DMS 273 treated with DMSO at 0.1 percent for 48 hours (cell line): ENCODE results near the gene NPR2.
A peak's percentile ranks its signal among the peaks of the same experiment; 100 is the strongest.

ENCODE experiments used
- DNase-seq: peaks from one replicate; lab custom pipeline; 2025; lab: John Stamatoyannopoulos, UW

The NPR2 gene

GRCh38 chr9:35801328-35802128 is 10.1 kb downstream of the NPR2 start:
- no peak for DNase-seq

GRCh38 chr9:35806101-35806500 is 14.7 kb downstream of the NPR2 start:
- DNase-seq: no peak

DNA sequence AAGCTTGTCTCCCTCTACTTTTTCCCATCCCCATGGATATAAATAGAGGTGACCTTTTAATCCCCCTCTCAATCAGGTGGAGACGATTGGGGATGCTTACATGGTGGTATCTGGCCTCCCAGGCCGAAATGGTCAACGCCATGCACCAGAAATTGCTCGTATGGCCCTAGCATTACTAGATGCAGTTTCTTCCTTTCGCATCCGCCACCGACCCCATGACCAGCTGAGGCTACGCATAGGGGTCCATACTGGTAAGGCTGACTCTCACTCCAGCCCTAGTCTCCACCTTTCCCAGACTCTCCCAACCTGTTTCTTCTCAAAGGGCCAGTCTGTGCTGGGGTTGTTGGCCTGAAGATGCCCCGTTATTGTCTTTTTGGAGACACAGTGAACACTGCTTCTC is 17.0 kb downstream of the NPR2 start:
- DNase-seq: no peak

DNA sequence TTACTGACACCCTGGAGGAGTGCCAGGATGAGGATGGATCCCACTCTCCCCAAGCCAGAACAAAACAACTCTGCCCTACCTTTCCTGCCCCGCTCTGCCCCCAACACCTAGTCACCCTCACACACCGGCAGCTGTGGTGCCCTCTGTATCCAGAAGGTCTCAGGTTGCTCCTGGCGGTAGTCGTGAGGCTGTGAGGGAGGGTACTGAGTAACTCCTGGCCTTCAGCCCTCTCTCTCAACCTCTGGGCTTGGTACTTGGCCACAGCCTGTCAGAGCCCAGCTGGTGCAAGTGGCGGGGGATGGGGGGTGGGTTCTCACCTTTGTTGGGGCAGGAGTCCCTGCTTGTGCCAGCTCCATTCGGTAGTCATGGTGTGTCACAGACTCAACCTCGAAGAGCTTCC is 18.7 kb downstream of the NPR2 start:
- DNase-seq: no peak

- no peak for DNase-seq
Observed at GRCh38 chr9:35811381-35812024, 20.1 kb downstream of the NPR2 start.

DNA sequence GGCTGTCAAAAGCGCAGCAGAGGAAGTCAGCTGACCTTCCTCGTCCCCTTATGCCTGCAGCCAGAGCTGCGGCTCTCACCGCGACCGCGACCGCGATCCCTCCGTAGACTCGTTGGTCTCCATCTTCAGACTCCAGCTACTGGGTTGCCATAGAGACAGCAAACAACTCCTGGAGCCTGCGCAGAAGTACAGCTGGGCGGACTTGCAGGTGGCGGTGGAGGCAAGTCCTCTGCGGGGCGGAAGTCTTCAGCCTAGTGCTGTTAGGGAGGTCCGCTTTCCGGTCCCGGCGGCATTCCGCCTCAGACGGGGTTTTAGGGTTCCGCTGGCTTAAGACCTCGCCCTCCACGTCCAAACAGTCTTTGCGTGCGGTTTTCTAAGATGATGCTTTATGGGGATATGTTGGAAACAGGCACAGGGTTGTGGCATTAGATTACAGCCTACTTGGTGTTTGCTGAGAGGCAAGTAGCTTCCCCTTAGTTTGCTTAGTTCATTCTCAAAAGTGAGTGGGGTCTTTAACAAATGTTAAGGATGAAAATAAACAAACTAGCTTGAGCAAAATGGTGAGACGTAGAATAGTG is 20.7 kb downstream of the NPR2 start, which contains the start of gene SPAG8:
TSS of gene SPAG8 (minus strand) at position 238 of the 578 bp plus-strand sequence. CDS start at position 123, 115 bp downstream.
- peak; percentile 92 for DNase-seq

- no peak for DNase-seq
Observed at GRCh38 chr9:35813434-35814105, 22.2 kb downstream of the NPR2 start.

DNA sequence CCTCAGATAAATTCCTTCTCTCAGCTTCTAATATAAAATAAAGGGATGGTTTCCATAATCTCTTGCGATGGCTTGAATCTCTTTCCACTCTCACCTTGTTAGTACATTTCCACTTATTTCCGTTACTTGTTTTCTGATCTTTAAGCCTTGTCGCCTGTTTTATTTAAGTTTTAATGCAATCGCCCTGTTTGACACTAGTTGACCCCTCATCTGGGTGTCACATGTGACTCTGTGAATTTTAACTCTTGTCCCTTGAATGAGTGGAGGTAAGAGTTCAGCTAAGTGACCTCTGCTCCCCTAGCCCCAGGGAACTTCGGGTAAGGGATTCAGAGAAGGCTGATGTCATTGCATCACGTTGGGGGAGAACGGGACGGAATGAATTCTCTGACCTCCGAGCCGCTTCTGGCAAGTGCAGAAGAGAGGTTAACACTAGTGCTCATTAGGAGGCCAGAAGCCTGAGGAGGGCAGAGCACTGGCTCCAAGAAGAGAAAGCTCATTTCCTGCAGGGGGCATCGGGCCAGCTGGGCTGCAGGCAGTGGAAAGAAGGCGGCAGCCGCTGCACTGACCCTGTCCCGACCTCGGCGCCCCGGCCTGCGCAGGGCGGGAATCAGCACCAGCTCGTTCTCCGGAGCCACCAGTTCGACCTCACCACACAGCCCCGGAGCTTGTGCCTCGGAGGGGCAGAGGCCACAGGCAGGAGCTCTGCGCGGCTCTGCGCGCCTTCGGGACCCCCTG is 22.9 kb downstream of the NPR2 start:
- DNase-seq: peak; percentile 32

- DNase-seq: peak; percentile 100
Observed at GRCh38 chr9:35814841-35815543, 23.6 kb downstream of the NPR2 start, which contains the start of gene HINT2. HINT2 (minus strand) TSS chr9:35815042; CDS start chr9:35814979, 63 bp downstream.

GRCh38 chr9:35816708-35817107 is 25.3 kb downstream of the NPR2 start:
- DNase-seq: peak; percentile 89

DNA sequence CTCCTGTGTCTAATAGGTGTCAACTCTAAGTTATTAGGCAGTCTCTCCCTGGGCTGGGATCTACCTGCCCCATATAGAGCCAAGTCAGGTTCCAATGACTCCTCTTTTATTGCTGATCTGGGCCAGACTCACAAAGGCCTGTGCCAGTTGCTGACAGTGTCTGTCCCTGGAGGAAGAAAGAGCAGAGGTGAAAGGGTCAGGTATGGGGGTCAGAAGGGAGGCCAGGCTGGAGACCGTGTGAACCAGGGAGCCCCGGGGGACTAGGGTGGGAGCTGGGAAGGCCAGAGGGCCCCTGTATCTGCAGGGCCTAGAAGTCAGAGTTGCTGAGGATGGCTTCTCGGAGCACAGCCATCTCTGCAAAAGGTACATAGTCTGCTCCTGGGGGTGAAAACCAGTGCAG is 26.9 kb downstream of the NPR2 start:
- DNase-seq: no peak

- DNase-seq: no peak
Observed at GRCh38 chr9:35820076-35820475, 28.7 kb downstream of the NPR2 start.

- no peak for DNase-seq
Observed at GRCh38 chr9:35822926-35823325, 31.5 kb downstream of the NPR2 start.

GRCh38 chr9:35826071-35826701 is 34.8 kb downstream of the NPR2 start:
- peak; percentile 46 for DNase-seq

- no peak for DNase-seq
Observed at GRCh38 chr9:35827486-35827885, 36.1 kb downstream of the NPR2 start.

DNA sequence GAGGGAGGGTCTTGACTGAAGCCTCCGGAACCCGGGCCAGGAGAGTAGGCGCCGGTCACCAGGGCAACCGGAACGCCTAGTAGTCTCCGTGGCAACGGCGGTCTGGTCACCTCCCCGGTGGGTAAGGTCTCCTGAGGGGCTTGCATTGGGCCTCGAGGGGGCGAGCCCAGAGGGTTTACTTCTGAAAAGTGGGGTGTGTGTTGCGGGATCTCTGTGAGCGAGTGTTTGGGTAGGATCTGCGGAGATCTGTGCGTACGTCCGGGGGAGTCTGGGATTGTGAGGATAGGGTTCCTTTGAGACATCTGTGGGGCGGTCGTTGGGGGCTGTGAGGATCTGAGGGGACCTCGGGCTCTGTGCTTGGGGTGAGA is 37.3 kb downstream of the NPR2 start, which contains the start of gene FAM221B:
TSS of gene FAM221B (minus strand) at position 17 of the 368 bp plus-strand sequence. CDS start 2,571 bp downstream, outside the sequence.
- no peak for DNase-seq

DNA sequence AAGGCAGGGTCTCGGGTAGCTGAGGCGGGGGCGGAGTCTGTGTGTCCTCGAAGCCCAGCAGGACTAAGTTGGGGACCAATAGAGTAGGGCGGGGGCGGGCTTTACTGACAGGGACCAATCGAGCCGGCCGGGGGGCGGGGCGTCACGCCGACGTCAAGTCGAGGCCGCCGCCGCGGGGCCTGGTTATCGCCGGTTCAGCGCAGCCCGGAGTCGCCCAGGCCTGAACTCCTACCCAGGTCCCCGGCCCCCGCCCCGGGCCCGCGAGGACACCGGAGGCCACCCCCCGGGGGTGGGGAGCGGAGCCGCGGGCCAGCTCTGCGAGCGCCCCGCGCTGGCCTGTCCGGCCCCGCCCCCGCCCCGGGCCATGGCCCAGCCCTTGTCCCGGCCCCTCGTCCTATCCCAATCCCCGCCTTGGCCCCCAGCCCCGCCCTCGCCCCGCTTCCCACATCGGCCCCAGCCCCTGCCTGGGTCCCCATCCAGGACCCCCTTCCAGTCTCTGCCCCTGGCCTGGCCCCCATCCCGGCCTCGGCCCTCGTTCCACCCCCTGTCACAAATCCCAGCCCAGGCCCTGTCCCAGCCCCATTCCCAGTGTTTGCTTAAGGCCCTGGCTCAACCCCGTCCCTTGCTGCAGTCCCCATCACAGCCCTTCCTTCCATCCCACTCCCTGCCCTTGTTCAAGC is 37.8 kb downstream of the NPR2 start, which contains the start of gene TMEM8B:
TSS of gene TMEM8B (plus strand) at position 145 of the 680 bp plus-strand sequence. CDS start at position 365, 220 bp downstream.
- peak; percentile 61 for DNase-seq

DNA sequence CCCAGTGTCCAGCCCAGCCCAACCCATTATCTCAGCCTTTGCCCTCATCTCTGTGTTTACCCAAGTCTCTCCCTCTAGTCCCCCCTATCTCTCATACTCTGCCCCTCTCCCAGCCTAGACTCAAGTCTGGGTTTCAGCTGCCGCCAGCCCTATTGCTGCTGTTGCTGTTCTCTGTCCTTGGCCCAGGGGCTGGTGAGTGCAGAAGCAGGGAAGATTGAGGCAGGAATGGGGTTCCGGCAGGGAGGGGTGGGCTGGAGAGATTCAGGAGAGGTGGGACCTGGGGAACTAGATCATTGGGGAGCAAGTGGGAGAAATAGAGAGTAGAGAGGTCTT is 38.3 kb downstream of the NPR2 start:
- no peak for DNase-seq

GRCh38 chr9:35831040-35831439 is 39.6 kb downstream of the NPR2 start:
- no peak for DNase-seq

DNA sequence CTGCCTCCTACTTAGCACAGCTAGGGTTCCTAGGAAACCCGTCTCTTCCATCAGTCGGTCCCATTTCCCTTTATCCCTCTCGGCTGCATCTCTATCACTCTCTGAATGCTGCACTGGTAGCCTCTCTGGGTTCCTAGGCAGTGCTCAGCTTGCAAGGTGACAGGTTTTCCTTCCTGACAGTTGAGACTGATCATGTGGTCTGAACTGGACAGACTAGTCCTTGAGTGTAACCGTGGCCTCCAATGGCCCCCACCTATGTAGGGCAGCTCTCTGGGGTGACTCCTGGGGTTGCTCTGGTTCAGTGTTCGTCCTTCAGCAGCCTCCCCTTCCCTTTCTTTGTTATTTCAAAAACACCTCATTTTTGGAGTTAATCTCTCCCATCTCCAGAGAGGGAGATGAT is 41.4 kb downstream of the NPR2 start:
- DNase-seq: no peak
